GM12874 (cell line): Measurements from ENCODE around the gene PRKCZ.

Experiments used
- CTCF ChIP-seq: IDR thresholded peaks from 2 replicates; pipeline ENCODE4 v1.5.1; 2011; ENCODE audit warnings: low read depth, mild to moderate bottlenecking, control low read depth, low read length, moderate library complexity; ENCODE audit not compliant: insufficient read depth

Gene PRKCZ

GRCh38 chr1:2106659-2107405, 56.6 kb downstream of the PRKCZ start:
- TF ChIP-seq CTCF, result no peak

GRCh38 chr1:2107586-2108212, 57.5 kb downstream of the PRKCZ start:
- TF ChIP-seq CTCF, result no peak

- TF ChIP-seq CTCF, result 0 out of 2 replicates have a peak, but pooled peaks have one; percentile 14
These were observed 58.1 kb downstream of the PRKCZ start for GRCh38 chr1:2108213-2108876.

GRCh38 chr1:2108877-2109580, 58.8 kb downstream of the PRKCZ start:
- TF ChIP-seq CTCF, result no peak

- no peak for TF ChIP-seq CTCF
These were observed 59.4 kb downstream of the PRKCZ start for GRCh38 chr1:2109581-2110021.

GRCh38 chr1:2110191-2110737, 60.1 kb downstream of the PRKCZ start:
- no peak for TF ChIP-seq CTCF
